ENCODE results near the gene GATAD1.

GATAD1 gene

GRCh38 chr7:92485267-92485892 is 38.1 kb downstream of the GATAD1 start:
- FAIRE-seq, result no peak

- no peak for FAIRE-seq
These were observed 38.7 kb downstream of the GATAD1 start for GRCh38 chr7:92485974-92486373.

DNA sequence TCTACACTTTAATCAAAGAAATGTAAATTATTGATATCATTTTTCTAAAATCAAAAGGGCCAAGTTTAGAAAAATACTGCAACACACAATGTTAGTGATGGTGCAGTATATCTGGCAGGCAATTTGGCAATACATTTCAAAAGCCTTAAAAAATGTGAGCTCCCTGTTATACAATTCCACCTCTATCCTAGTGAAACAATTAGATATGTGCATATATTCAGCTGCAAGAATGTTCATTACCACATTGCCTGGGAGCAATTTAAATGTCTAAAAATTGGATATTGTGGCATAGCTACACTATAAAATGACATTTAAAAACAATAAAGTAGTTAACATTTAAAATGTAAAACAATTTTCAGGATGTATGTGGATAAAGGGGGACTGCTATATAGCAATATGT is 40.5 kb downstream of the GATAD1 start:
- FAIRE-seq, result no peak

DNA sequence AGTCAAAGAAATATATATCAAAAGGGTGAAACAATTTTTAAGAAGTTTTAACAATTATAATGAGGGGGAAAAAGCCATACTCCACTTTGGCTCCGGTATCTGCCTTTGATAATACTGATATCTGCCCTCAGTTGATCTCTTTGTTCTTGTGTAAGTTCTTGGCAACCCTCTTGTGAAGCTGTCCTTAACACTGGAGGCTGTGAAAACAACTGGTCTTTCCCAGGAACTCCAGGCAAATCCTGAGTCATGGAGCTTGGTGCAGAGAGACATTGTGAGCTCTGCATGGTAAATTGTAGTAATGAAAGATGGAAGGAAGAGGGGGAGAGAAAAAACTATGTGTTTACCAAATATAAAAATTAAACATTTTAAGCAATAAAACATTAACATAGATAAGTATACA is 42.4 kb downstream of the GATAD1 start:
- FAIRE-seq, result no peak

GRCh38 chr7:92496876-92497275 is 49.6 kb downstream of the GATAD1 start:
- no peak for FAIRE-seq

DNA sequence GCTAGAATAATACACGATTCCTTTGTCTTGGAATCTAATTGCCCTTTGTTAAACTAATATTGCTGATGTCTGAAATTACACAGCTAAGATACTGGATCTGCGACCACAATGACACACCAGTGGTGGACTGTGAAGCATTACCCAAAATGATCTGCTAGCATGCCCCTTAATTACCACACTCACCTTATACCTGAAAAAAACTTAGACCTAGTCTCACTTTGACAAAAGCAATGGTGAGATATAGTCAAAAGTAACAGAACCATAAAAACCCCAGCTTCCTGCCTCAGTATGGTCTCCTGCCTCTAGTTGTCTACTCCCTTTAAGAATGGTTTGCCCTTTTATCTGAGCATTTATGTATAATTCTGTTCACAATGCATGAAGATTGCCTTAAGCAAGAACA is 51.3 kb downstream of the GATAD1 start:
- FAIRE-seq, result no peak

GRCh38 chr7:92503767-92504166 is 56.5 kb downstream of the GATAD1 start:
- FAIRE-seq, result no peak

GRCh38 chr7:92504563-92504962 is 57.3 kb downstream of the GATAD1 start:
- FAIRE-seq, result no peak

GRCh38 chr7:92506363-92506762 is 59.1 kb downstream of the GATAD1 start:
- no peak for FAIRE-seq

- FAIRE-seq, result no peak
These were observed 61.7 kb downstream of the GATAD1 start for GRCh38 chr7:92508946-92509345.

All from G401.6 (cell line).